Uterine smooth muscle cell (primary cell): Measurements from ENCODE around the gene NPIPB6. TPM values are rescaled to one million over a fixed set of nuclear protein-coding genes. Genes with fewer than 3 reads are reported as not detected.

Source experiments
- total RNA-seq: library from RNA; depleted of rRNA; stranded (reverse); fragments of >200 nt; gene quantifications from 2 replicates; pipeline ENCODE4 v1.2.3, GENCODE V29; 2014

The NPIPB6 gene
- 0.33 and 0.75 TPM in 2 replicates for total RNA-seq

GRCh38 chr16:28363408-28363807 lies at the start of gene NPIPB6:
TSS of gene NPIPB6 (minus strand) at chr16:28363508. CDS start at chr16:28362822, 686 bp downstream.

DNA sequence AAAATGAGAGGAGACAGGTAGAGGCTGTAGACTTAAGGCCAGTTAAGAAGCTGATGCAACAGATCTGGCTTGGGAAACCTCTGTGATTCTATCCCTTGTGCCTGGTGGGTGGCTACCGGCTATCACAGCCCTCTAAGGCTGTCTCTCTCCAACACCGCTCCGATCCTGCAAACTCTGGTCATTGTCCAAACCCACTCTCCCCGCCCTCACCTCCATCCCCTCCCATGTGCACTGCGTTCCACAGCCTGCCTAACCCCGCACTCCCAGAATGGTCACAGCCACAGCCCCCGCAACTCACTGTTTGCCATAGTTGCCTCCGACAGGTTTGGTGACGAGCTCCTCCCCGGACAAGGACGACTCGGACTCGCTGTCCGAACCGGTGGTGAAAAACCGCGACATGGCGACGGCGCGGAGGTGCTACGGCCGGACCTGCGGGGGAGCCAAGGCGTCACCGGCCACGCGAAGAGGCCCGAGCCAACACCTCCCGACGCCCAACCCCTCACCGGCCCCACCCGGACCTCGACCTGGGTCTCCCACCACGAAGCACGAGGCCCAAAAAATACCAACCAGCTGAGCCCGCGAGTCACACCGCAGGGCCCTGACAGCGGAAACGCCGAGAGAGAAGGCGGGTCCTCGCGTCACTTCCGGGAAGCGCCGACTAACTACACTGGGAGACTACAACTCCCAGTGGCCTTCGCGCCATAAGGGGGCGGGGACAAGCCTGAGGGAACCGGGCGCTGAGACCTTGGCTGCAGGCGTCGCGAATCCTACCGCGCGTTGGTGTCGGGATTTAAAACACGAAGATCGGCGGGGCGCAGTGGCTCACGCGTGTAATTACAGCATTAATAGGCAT lies 40.1 kb upstream of the NPIPB6 start, which contains the start of gene EIF3CL:
EIF3CL (minus strand) TSS at position 622 of the 853 bp plus-strand sequence; CDS start at position 399, 223 bp downstream.

Other genes with a start within 250 kb of the NPIPB6 start
- gene XPO6, start 151.5 kb downstream of the NPIPB6 start, total RNA-seq: 110 and 129 TPM in 2 replicates
- gene SBK1, start 71.0 kb downstream of the NPIPB6 start, total RNA-seq: not detected in 2 replicates
- gene EIF3CL, start 40.3 kb upstream of the NPIPB6 start, total RNA-seq: 127 and 171 TPM in 2 replicates
- not detected in 2 replicates for gene NPIPB7, start 108.8 kb upstream of the NPIPB6 start, total RNA-seq
- 13.3 and 15.1 TPM in 2 replicates for gene CLN3, start 128.6 kb upstream of the NPIPB6 start, total RNA-seq
- not detected in 2 replicates for gene APOBR, start 131.1 kb upstream of the NPIPB6 start, total RNA-seq
- gene IL27, start 143.3 kb upstream of the NPIPB6 start, total RNA-seq: not detected in 2 replicates
- 12.1 and 30.9 TPM in 2 replicates for gene NUPR1, start 175.5 kb upstream of the NPIPB6 start, total RNA-seq
- gene SGF29, start 190.4 kb upstream of the NPIPB6 start, total RNA-seq: 9.4 and 10.0 TPM in 2 replicates
- under 0.01 TPM in 1 of 2 replicates, not detected in the other for gene SULT1A2, start 233.5 kb upstream of the NPIPB6 start, total RNA-seq
- gene SULT1A1, start 246.5 kb upstream of the NPIPB6 start, total RNA-seq: 0.77 and 0.87 TPM in 2 replicates